T-helper 1 cell treated with Interleukin-12 subunit alpha and Interleukin-12 subunit beta and Interleukin-4 antibody, amounts not matched to agents 30 ng/mL and 1 ng/mL, for 36 hours (primary cell): ENCODE results near the gene ICAM5. TPM values are rescaled to one million over a fixed set of nuclear protein-coding genes. Genes with fewer than 3 reads are reported as not detected.
"Not testable (repeated sequence)": the region's sequence is repeated elsewhere in the genome, so short reads cannot be mapped to it uniquely, and the experiment has no call there.

ENCODE experiments used
- intact Hi-C: fragments of 100-400 bp; cut with micrococcal nuclease; formaldehyde crosslinking; loops from one replicate; pipeline ENCODE4 v1.15.1; 2024
- total RNA-seq: library from RNA; stranded (reverse); gene quantifications from 2 replicates; pipeline ENCODE4 v1.2.3, GENCODE V29; 2022

ICAM5 gene, protein sequence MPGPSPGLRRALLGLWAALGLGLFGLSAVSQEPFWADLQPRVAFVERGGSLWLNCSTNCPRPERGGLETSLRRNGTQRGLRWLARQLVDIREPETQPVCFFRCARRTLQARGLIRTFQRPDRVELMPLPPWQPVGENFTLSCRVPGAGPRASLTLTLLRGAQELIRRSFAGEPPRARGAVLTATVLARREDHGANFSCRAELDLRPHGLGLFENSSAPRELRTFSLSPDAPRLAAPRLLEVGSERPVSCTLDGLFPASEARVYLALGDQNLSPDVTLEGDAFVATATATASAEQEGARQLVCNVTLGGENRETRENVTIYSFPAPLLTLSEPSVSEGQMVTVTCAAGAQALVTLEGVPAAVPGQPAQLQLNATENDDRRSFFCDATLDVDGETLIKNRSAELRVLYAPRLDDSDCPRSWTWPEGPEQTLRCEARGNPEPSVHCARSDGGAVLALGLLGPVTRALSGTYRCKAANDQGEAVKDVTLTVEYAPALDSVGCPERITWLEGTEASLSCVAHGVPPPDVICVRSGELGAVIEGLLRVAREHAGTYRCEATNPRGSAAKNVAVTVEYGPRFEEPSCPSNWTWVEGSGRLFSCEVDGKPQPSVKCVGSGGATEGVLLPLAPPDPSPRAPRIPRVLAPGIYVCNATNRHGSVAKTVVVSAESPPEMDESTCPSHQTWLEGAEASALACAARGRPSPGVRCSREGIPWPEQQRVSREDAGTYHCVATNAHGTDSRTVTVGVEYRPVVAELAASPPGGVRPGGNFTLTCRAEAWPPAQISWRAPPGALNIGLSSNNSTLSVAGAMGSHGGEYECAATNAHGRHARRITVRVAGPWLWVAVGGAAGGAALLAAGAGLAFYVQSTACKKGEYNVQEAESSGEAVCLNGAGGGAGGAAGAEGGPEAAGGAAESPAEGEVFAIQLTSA
- 0.10 and 0.37 TPM in 2 replicates for total RNA-seq

DNA sequence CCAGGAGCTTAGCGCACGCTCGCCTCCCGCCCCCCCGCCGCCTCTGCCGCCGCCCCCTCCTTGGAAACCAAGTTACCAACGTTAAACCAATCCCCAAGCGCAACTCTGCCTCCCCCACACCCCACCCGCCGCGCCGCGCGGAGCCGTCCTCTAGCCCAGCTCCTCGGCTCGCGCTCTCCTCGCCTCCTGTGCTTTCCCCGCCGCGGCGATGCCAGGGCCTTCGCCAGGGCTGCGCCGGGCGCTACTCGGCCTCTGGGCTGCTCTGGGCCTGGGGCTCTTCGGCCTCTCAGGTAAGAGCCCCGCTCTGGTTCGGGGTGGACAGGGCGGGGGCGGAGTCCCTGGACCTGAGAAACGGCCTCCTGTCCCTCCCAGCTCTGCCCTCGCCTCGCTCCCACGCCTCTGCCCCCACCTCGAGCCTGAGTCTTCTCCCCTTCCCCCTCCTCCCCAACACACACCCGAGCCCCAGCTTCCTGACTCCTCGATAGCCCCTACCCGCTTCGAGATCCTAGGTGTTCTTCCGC is at the start of gene ICAM5:
ICAM5 (plus strand) TSS at position 117 of the 521 bp plus-strand sequence; CDS start at position 209, 92 bp downstream.
- intact Hi-C loops, result loop anchor here (2.0 to 5.0 kb wide), 2 partner anchors 172 to 223 kb away; no protein-coding TSS in a partner anchor

DNA sequence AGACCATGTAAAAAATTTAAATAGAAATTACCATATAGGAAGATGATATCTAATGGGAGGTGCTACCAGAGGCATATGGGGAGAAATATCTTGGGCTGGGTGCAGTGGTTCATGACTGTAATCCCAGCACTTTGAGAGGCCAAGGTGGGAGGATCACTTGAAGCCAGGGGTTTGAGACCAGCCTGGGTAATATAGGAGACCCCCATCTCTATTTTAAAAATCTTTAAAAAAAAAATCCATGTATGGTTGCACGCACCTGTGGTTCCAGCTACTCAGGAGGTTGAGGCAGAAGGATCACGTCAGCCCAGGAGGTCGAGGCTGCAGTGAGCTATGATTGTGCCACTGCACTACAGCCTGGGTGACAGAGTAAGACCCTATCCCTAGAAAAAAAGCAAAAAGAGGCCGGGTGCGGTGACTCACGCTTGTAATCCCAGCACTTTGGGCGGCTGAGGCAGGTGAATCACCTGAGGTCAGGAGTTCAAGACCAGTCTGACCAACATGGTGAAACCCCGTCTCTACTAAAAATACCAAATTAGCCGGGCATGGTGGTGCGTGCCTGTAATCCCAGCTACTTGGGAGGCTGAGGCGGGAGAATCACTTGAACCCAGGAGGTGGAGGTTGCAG is 47.8 kb upstream of the ICAM5 start:
- intact Hi-C loops, result not testable (repeated sequence)

DNA sequence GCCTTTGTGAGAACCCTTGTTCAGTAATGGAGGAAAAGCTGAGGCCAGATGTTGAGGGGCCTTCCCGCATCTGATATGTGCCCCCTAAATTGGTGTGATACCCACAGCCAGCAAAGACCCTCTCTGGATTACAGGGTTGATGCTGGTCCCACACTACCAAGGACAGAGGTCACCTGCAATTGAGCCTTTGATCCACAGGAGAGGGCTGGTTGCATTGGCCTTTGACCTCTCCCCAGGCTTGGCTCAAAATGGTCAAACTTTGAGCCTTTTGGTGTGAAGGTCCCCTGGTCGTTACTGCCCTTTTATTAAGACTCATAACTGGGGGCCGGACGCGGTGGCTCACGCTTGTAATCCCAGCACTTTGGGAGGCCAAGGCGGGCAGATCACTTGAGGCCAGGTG is 46.1 kb upstream of the ICAM5 start:
- intact Hi-C loops, result no loop called here

DNA sequence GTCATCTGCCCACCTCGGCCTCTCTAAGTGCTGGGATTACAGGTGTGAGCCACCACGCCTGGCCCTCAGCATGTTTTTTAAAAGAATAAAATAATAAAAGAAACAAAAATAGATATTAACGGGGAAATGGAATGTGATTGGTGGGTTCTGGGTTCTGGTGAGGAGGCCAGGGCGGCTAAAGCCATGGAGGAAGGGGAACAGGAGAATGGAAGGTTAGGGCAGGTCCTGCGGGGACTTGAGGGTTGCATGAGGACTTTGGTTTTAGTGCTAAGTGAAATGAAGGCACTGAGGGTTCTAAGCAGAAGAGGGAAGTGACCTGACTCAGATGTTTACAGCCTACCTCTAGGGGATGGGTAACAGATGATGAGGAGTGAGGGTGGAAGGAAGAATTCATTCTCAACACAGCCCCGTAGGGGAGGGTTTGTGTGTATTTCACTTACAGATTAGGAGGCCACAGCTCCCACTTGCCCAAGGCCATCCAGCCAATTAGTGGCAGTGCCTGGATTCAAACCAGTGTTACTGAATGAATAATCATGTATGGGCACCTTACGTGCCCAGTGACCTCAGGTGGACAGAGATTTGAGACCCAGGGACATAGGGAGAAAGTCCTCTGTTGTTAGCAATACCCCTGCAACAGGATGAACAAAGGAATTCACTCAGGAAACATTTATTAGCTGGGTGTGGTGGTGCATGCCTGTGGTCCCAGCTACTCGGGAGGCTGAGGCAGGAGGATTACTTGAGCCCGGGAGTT is 44.4 kb upstream of the ICAM5 start:
- intact Hi-C loops, result no loop called here

DNA sequence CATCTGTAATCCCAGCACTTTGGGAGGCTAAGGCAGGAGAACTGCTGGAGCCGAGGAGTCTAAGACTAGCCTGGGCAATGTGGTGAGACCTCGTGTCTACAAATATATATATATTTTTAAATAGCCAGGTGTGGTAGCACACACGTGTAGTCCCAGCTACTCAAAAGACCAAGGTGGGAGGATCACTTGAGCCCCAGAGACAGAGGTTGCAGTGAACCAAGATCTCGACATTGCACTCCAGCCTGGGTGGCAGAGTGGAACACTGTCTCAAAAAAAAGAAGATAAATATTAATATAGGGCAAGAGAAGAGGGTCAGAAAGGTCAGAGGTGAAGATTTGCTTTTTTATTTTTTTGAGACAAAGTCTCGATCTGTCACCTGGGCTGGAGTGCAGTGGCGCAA is 43.2 kb upstream of the ICAM5 start:
- intact Hi-C loops, result no loop called here

DNA sequence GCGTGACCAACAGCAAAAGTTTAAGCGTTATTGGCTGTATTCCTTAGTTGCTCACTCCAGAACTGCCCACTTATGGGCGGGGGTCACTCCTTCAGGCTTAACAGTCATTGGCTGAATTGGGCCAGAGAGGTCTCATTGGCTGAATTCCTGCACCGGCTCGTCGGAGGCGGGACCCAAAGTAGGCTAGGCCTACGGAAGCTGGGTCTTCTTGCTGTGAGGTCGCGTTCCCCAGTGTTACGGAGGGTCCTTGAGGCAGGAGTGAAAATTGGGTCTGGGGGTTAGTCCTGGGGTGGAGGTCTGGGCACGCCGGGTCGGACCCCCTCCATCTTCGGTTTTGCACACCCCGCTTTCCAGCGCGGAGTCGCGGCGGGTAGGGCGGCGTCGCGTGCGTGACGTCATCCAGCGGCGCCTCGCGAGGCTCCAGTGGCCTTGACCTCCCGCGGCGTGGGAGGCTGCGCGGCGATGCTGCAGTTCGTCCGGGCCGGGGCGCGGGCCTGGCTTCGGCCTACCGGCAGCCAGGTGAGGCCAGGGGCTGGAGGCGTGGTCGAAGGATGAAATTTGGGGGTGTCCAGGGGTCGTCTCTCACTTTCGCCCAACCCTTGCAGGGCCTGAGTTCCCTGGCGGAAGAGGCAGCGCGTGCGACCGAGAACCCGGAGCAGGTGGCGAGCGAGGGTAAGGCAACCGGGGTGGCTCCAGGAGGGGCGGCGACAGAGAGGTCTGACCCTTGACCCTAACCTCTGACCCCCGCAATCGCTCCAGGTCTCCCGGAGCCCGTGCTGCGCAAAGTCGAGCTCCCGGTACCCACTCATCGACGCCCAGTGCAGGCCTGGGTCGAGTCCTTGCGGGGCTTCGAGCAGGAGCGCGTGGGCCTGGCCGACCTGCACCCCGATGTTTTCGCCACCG is 37.7 kb upstream of the ICAM5 start, which contains the start of gene MRPL4:
MRPL4 (plus strand) TSS at position 423 of the 903 bp plus-strand sequence; CDS start at position 463, 40 bp downstream.
- intact Hi-C loops, result loop anchor here (1.0 to 5.0 kb wide), 7 partner anchors 7 to 445 kb away; partner anchors contain the start of gene RAVER1

DNA sequence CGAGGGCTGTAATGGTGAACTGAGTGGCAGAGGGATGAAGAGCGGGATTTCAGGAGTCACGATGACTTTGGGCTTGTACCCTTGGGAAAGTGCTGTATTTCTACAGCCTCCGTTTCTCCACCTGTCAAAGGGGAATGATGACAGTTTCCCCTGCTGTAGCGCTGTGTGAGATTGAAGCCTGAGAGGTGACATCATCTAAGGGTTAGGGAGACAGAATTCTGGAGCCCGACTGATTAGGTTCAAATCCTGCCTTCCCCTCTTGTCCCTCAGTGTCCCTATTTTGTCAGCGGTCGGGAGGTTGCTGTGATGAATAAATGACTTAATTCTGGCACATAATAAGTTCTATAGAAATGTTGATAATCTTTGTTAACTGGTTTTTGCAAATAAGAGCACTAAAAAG is 37.0 kb upstream of the ICAM5 start:
- intact Hi-C loops, result loop anchor here (5.0 kb wide), 2 partner anchors 80 to 445 kb away; no protein-coding TSS in a partner anchor

DNA sequence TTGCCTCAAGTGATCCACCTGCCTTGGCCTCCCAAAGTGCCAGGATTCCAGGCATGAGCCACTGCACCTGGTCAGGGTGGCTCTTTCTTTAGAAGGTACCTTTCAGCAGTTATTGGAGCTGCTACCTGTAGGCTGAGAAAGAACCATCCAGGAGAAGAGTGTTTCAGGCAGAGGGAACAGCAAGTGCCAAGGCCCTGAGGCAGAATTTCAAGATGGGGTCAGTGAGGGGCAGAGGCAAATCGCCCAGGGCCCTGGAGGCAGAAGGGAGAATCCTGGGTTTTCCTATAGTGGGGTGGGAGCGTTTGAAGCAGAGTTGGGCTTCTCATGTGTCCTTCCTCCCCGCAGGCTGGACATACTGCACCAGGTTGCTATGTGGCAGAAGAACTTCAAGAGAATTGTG is 35.5 kb upstream of the ICAM5 start:
- intact Hi-C loops, result loop anchor here (5.0 kb wide), 2 partner anchors 82 to 443 kb away; no protein-coding TSS in a partner anchor

DNA sequence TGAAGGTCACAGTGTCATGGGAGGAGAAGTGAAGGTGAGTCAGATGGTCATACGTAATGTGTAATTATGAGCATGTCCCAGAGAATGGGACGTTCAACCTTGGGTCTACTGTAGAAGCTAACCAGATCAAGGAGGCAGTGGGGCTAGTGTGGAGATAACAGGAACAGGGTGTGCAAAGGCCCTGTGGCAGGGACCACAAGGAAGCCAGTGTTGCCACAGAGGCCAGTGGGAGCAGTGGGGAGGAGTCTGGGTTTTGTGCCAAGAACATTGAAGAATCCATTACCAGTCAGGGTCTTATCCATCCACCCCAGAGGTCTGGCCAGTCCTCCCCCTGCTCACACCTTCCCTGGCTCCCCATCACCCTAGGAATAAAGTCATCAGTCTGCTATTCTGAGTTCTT is 34.4 kb upstream of the ICAM5 start:
- intact Hi-C loops, result no loop called here

DNA sequence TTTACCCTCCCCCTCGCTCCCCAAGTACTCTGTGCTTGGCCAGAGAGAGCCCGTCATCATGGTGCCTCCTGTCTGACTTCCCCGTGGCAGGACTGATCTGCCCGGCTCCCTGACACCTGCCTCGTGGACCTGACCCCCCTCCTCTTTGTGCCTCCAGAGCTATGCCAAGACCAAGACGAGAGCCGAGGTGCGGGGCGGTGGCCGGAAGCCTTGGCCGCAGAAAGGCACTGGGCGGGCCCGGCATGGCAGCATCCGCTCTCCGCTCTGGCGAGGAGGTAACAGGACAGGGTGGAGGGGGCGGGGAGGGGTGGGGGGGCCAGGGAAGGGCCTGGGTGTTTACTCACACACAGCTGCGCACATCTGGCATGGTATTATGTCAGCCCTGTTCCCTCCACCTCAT is 33.2 kb upstream of the ICAM5 start:
- intact Hi-C loops, result no loop called here

DNA sequence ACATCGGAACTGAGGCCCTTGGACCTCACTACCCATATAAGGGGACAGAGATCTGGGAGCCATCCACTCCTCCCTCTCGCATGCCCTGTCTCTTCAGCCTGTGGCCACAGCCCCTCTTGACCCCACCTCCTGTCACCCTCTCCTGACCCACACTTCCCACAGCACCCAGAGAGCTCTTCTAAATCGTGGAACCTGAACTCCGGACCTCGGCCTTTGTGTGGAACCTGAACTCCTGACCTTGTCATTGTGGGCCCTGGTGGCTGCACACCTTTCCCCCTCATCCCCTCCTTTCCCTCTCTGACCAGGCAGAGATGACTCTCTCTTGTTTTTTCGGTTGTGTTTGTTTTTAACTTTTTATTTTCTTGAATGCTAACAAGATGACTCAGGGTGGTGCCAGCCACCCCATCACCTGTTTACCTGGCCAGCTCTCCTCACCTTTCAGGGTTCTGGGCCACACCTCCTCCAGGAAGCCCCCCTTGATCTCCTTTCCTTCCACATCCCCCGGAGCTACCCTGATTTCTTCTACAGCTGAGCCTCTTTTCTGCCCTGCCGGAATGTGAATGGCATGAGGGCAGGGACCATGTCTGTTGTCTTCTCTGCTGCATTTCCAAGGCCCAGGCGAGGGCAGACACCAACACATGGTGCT is 32.7 kb upstream of the ICAM5 start:
- intact Hi-C loops, result no loop called here

DNA sequence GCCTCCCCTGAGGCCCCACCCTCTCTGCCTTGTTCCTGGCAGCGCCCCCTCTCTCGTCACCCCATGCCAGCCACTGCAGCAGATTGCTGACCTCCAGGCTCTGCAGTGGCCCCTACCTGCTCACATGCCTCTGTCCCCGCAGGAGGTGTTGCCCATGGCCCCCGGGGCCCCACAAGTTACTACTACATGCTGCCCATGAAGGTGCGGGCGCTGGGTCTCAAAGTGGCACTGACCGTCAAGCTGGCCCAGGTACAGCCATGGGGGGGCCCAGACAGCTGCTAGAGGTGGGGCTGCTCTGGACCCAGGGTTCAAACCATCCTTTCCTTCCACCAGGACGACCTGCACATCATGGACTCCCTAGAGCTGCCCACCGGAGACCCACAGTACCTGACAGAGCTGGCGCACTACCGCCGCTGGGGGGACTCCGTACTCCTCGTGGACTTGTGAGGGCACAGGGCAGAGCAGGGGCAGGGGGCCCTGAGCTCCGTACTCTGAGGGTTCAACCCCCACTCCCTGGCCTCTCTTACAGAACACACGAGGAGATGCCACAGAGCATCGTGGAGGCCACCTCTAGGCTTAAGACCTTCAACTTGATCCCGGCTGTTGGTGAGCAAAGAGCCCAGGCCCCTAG is 31.6 kb upstream of the ICAM5 start:
- intact Hi-C loops, result no loop called here

DNA sequence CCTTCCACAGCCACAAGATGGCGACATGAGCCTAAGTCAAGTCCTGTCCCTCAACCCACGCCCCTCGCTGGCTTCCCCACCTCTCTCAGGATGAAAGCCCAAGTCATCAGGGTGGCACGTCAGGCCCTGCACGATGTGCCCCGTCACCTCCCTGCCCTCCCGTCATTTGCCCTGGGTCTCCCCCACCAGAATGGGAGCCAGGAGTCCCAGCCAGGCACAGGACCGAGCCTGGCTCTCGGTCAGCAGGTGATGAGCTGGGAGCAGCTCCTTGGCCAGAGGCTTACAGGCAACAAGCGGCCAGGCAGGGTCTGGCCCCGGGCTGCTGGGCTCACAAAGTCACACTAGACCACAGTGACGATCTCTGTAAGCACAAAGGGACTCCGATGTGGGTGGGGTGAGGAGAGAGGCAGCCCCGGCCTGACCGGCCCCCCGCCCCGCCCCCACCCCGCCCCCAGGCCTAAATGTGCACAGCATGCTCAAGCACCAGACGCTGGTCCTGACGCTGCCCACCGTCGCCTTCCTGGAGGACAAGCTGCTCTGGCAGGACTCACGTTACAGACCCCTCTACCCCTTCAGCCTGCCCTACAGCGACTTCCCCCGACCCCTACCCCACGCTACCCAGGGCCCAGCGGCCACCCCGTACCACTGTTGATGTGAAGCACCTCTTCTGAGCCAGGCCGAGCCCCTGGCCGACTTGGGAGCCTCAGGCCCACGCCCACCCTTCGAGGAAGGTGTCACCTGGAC is 30.4 kb upstream of the ICAM5 start:
- intact Hi-C loops, result loop anchor here (1.0 kb wide), 3 partner anchors 8 to 177 kb away; no protein-coding TSS in a partner anchor

DNA sequence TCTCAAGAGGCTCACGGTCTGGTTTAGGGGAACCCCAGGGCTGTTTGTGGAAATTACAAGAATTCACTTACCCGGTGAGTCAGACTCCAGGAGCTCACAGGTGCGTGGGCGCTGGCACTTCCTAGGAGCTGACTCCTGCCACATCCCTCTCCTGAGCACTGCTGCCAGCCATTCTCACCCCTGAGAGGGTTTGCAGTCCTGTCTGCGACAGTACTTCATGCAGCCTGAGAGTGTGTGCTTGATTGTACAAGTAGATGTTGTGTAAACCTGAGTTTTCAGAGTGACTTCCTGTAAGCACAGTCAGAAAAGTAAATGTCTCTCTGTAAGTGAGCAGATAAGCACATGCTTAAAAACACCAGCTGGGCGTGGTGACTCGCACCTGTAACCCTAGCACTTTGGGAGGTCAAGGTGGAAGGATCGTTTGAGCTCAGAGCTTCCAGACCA is 29.6 kb upstream of the ICAM5 start:
- intact Hi-C loops, result loop anchor here (1.0 to 5.0 kb wide), 3 partner anchors 9 to 392 kb away; partner anchors contain the start of genes ILF3 and TYK2

DNA sequence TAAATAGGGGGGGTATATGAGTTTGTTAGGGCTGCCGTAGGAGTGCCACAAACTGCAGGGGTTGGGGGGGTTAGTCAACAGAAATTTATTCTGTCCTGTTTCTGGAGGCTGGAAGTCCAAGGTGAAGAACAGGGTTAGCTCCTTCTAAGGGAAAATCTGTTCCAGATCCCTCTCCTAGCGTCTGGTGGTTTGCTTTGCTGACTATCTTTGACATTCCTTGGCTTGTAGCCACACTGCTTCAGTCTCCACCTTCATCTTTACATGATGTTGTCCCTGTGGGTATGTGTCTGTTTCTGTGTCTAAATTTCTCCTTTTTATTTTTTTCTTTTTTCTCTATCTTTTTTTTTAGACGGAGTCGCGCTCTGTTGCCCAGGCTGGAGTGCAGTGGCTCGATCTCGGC is 27.0 kb upstream of the ICAM5 start:
- intact Hi-C loops, result loop anchor here (5.0 kb wide), 1 partner anchor 390 kb away; the partner anchor contains the start of gene ILF3

DNA sequence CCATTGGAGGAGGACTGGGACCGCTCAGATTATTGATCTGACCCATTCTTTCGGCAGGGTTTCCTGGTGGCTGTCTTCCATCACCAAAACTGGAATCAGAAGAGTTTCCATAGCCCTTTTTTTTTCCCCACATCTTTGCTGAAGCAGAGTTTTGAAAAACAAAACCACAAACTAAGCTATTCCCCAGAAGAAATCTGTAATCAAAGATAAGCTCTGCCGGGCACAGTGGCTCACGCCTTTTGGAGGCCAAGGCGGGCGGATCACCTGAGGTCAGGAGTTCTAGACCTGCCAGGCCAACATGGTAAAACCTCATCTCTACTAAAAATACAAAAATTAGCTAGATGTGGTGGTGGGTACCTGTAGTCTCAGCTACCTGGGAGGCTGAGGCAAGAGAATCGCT is 23.0 kb upstream of the ICAM5 start:
- intact Hi-C loops, result no loop called here

DNA sequence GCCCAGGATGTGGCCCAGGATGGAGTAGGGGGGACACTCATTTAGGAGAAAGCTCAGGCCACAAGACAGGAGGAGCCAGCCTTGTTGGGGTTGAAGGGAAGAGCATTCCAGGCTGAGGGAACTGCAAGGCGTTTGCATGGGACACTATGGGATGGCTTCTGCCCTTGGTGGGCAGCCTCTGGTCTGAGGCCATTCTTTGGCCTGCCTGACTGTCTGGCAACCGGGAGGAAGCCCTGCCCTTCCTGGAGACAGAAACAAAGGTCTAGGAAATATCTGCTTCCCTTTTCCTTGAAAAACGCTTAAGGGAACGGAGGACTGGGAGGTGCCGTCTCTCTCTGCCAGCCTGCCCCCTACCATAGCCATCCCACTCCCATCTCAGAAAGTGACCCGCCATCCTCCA is 21.7 kb upstream of the ICAM5 start:
- intact Hi-C loops, result no loop called here
